Measurements from ENCODE around the gene DOC2A. TPM values are rescaled to one million over a fixed set of nuclear protein-coding genes. Genes with fewer than 3 reads are reported as not detected.

Gene DOC2A
- total RNA-seq (2011; cell fraction: chromatin; rRNA removed; ENCODE audit: low replicate concordance): 1.4 and 2.0 TPM in 2 replicates
- 0.79 and 1.2 TPM in 2 replicates for total RNA-seq (2011; cell fraction: nucleolus; rRNA removed)
- 0.44 and 0.99 TPM in 2 replicates for total RNA-seq (2011; cell fraction: nucleoplasm; rRNA removed)
- total RNA-seq (2014; rRNA removed) (not detected in 2 replicates), total RNA-seq (2014; rRNA removed; fragmentation: Illumina TruSeq; extraction: Trizol) (0.07 and 0.22 TPM in 2 replicates), total RNA-seq (2015; rRNA removed; fragmentation: Illumina TruSeq; extraction: Trizol) (0.11 and 0.29 TPM in 2 replicates), total RNA-seq (2021) (0.38 and 0.47 TPM in 2 replicates), polyA plus RNA-seq (2011; rRNA removed) (0.31 and 0.79 TPM in 2 replicates), polyA plus RNA-seq (2014; fragmentation: Illumina TruSeq; extraction: Trizol) (0.21 and 0.27 TPM in 2 replicates), polyA plus RNA-seq (2014; fragmentation: Nextera tagmentation; extraction: Ambion mirVana) (under 1 TPM; 0.03 to 0.23 TPM), polyA plus RNA-seq (2014; rRNA removed) (0.36 and 2.6 TPM in 2 replicates), polyA minus RNA-seq (2011; rRNA and poly(A)+ RNA removed) (0.51 TPM in 1 of 2 replicates, not detected in the other), Bru-seq, nascent RNA (percentile 20 among the genes with signal in this experiment), BruChase-seq, experiment 1, labeled RNA remaining after a 2-hour chase (percentile 8 among the genes with signal in this experiment), BruChase-seq, experiment 2, labeled RNA remaining after a 6-hour chase (percentile 23 among the genes with signal in this experiment)
- polyA plus RNA-seq (2011; cell fraction: cytosol; rRNA removed): 0.55 and 1.5 TPM in 2 replicates
- 3.4 and 4.3 TPM in 2 replicates for polyA plus RNA-seq (2011; cell fraction: nucleus; rRNA removed)
- 0.70 and 0.80 TPM in 2 replicates for polyA plus RNA-seq (2012)
- polyA minus RNA-seq (2011; cell fraction: cytosol; rRNA and poly(A)+ RNA removed): not detected in 2 replicates
- polyA minus RNA-seq (2011; cell fraction: nucleus; rRNA and poly(A)+ RNA removed): 0.13 and 0.67 TPM in 2 replicates
- long read RNA-seq, experiment 1: 0 reads
- long read RNA-seq, experiment 2: 0 reads
- long read RNA-seq, experiment 3: 0 reads

- ChIA-PET POLR2A (no interaction called here), CTCF (ENCODE audit: low intra/inter-chr PET ratio) (no interaction called here)
- Histone ChIP-seq H2AFZ (ENCODE audit: low read depth, low read length) (peak within 1 kb of the TSS; percentile 51; the same call in 1 of the 2 replicates), H3K79me2 (ENCODE audit: control insufficient read depth, insufficient read depth, low read length) (no peaks in the 10 kb centered on the region), H3K9me3 (replicated peaks; ENCODE audit: control insufficient read depth, insufficient read depth, low read depth, low read length) (no peaks in the 10 kb centered on the region), H4K20me1 (replicated peaks; ENCODE audit: control insufficient read depth, insufficient read depth, low read length) (no peaks in the 10 kb centered on the region; the same call in 1 of the 2 replicates), H3K36me3 (ENCODE audit: control insufficient read depth, insufficient read depth, low read length) (no peaks in the 10 kb centered on the region), H3K27ac (ENCODE audit: extremely low read depth, low read depth, low read length) (no peak within 1 kb of the TSS), H3K4me3 (peak within 1 kb of the TSS; percentile 27), H3K9ac (ENCODE audit: insufficient read depth in 1 of 2, low read depth in 2 of 2, low read length in 2 of 2) (peak within 1 kb of the TSS in 1 of 2 experiments; percentile 82; a peak in 2 of 4 replicates), H3K4me2 (ENCODE audit: insufficient read depth, low read length) (peak within 1 kb of the TSS; percentile 32; the same call in 1 of the 2 replicates), H3K4me1 (replicated peaks in 1 of 2; ENCODE audit: control insufficient read depth in 2 of 2, insufficient read depth in 2 of 2, low read length in 2 of 2) (peaks cover 0 to 50% of the 10 kb centered on the region in 2 experiments; a peak in 2 of 5 replicates), H3K27me3 (ENCODE audit: control insufficient read depth in 2 of 2, insufficient read depth in 2 of 2, low read length in 2 of 2) (peaks cover 0 to 9% of the 10 kb centered on the region in 2 experiments; a peak in 3 of 5 replicates), H3K9me1 (ENCODE audit: control insufficient read depth, insufficient read depth, low read length) (no peaks in the 10 kb centered on the region)
- no peak for FAIRE-seq
- in situ Hi-C loops (cut with MboI): no loop called here
- ATAC-seq: peak; percentile 70
- intact Hi-C loops (cut with micrococcal nuclease): no loop called here
- DNase-seq (ENCODE audit: extremely low read depth in 1 of 4, low spot score in 3 of 4): peak in 2 of 4 experiments; percentile 68 to 74
- WGBS (ENCODE audit: insufficient coverage, low coverage, missing lambda C conversion rate): 3% methylated on average over 39 of the region's 99 CpGs
- BruUV-seq (replicated peaks): no TSS peak
- TF ChIP-seq HNRNPK (IDR thresholded peaks at IDR 0.05; ENCODE audit: low read depth, low read length, poor library complexity, severe bottlenecking) (no peak), UBTF (IDR thresholded peaks at IDR 0.05; ENCODE audit: borderline replicate concordance in 1 of 2, low read depth in 2 of 2, low read length in 2 of 2) (no peak), NR4A1 (CRISPR knock-in tag; IDR thresholded peaks at IDR 0.05) (no peak), NR4A1 (tag; IDR thresholded peaks at IDR 0.05) (no peak), ARNT (IDR thresholded peaks at IDR 0.05) (no peak), EGR1 (conservative IDR thresholded peaks at IDR 0.05) (0 out of 2 replicates have a peak, but pooled peaks have one; percentile 5), RAD21 (CRISPR knock-in tag; conservative IDR thresholded peaks at IDR 0.05 in 1 of 2, IDR thresholded peaks at IDR 0.05 in 1 of 2) (no peak), CCAR2 (IDR thresholded peaks at IDR 0.05; ENCODE audit: low read depth, low read length) (no peak), GATAD2B (IDR thresholded peaks at IDR 0.05; ENCODE audit: borderline replicate concordance) (no peak), NRF1 (conservative IDR thresholded peaks at IDR 0.05 in 1 of 2, IDR thresholded peaks at IDR 0.05 in 1 of 2) (no peak), NFYB (IDR thresholded peaks at IDR 0.05; ENCODE audit: extremely low read depth, insufficient read length) (no peak), ZNF174 (CRISPR knock-in tag; IDR thresholded peaks at IDR 0.05) (no peak), BHLHE40 (IDR thresholded peaks at IDR 0.05; ENCODE audit: low read length) (no peak), CCNT2 (IDR thresholded peaks at IDR 0.05; ENCODE audit: borderline replicate concordance, extremely low read depth, insufficient read length, low read depth, low read length) (no peak), ZNF184 (CRISPR knock-in tag; IDR thresholded peaks at IDR 0.05) (no peak)
Measured at GRCh38 chr16:30010844-30011713, at the start of gene DOC2A. Gene DOC2A, minus strand, starts transcription at chr16:30011027. Its CDS starts 805 bp downstream, at chr16:30010222.
